H1 (cell line): Measurements from ENCODE around the gene CDH2. TPM values are rescaled to one million over a fixed set of nuclear protein-coding genes. Genes with fewer than 3 reads are reported as not detected.

Source experiments
- EGR1 ChIP-seq: IDR thresholded peaks from 2 replicates; pipeline ENCODE4 v1.6.1; 2011; ENCODE audit warnings: low read depth, low read length, borderline replicate concordance
- MAFK ChIP-seq: IDR thresholded peaks from 2 replicates; pipeline ENCODE4 v1.6.1; 2012; ENCODE audit warnings: low read depth, mild to moderate bottlenecking, improper control_type of control experiment, low read length
- POLR2AphosphoS5 ChIP-seq: IDR thresholded peaks from 2 replicates; pipeline ENCODE4 v1.6.1; 2011; ENCODE audit warnings: low read depth, low read length
- polyA plus RNA-seq, 7 experiments: library from polyadenylated mRNA; depleted of rRNA in 3 of 7; stranded (reverse) in 5 of 7; unstranded in 2 of 7; fragments of >200 nt in 5 of 7; fragments of 200-250 nt in 2 of 7; gene quantifications; 1 replicate in 5 of 7; 2 replicates in 1 of 7; 4 replicates in 1 of 7; pipeline versions ENCODE4 v1.2.1 to v1.2.3, GENCODE V29; 2011 to 2013; ENCODE audit warnings: missing spikeins in 2 of 7, mixed read lengths in 2 of 7
- total RNA-seq: library from RNA; stranded (reverse); fragmentation: NEBNext Ultra II Directional; extraction: Animal tissue kit (Norgen Biotek cat#: 25700); gene quantifications from 2 replicates; pipeline ENCODE4 v1.2.1, GENCODE V29; 2021

Gene CDH2
- total and polyA plus RNA-seq, 2 of the 8 experiments (the other 6 are each of a cell fraction or from before 2014, with no cell fraction given): 15.0 to 56.5 TPM

GRCh38 chr18:28201056-28201455, 24.1 kb upstream of the CDH2 start (continued):
- no peak for TF ChIP-seq POLR2AphosphoS5
- no peak for TF ChIP-seq MAFK
- TF ChIP-seq EGR1: no peak
- TF ChIP-seq, all 59 proteins: peak for 0
